ENCODE measurements around the gene RTL1. TPM values are rescaled to one million over a fixed set of nuclear protein-coding genes. Genes with fewer than 3 reads are reported as not detected.

The RTL1 gene
- total RNA-seq (2021; fragmentation: NEBNext Ultra II Directional; extraction: Animal tissue kit (Norgen Biotek cat#: 25700)) (not detected in 2 replicates), polyA plus RNA-seq (2011; rRNA removed) (0.02 TPM in 1 of 2 replicates, not detected in the other), polyA minus RNA-seq (2011; rRNA and poly(A)+ RNA removed) (not detected in 2 replicates)
- not detected for polyA plus RNA-seq (2011; cell fraction: cytosol; rRNA removed)
- 0.01 TPM for polyA plus RNA-seq (2011; cell fraction: nucleus; rRNA removed)
- not detected in 4 replicates for polyA plus RNA-seq (2012, experiment 1 of 2)
- 0.05 TPM for polyA plus RNA-seq (2012, experiment 2 of 2)
- polyA plus RNA-seq (2013, experiment 1 of 2), result 0.02 TPM
- not detected for polyA plus RNA-seq (2013, experiment 2 of 2)
- not detected for polyA minus RNA-seq (2011; cell fraction: cytosol; rRNA and poly(A)+ RNA removed)
- polyA minus RNA-seq (2011; cell fraction: nucleus; rRNA and poly(A)+ RNA removed), result not detected
- long read RNA-seq, experiment 1, result 0 reads
- long read RNA-seq, experiment 2, result 0 reads

DNA sequence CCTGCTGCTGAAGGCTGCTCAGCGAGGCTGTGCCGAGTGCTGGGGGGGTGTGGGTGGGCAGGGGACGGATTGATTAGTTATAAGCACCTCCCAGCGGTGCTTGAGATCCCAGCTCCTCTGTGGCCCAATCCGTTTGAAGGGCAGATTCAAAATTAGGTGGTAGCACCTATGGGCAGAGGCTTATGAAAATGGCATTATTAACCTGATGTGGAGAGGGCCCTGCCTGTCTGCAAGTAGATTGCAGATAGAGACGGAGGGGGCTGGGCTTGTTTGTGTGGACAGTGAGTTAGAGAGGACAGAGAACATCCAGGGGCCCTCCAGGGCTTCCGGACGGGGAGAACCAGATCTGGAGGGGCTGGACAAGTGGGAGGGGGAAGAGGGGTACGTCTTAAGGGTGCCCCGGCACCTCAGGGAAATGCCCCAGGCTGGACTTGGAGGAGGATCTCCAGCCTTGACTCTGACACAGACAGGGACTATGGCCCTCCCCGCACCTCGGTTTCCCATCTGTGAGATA lies at the start of gene RTL1:
RTL1 (minus strand) TSS at position 51 of the 514 bp plus-strand sequence. CDS start 18,934 bp downstream, outside the sequence.
- Histone ChIP-seq H3K9ac (replicated peaks in 1 of 4; ENCODE audit: extremely low read depth in 1 of 4, low read depth in 3 of 4, low read length in 3 of 4) (no peak within 1 kb of the TSS), H4K8ac (ENCODE audit: extremely low read depth, insufficient read depth, low read length) (no peak within 1 kb of the TSS; the same call in 1 of the 2 replicates), H2AK5ac (ENCODE audit: low read depth, low read length) (no peak within 1 kb of the TSS), H2AFZ (ENCODE audit: low read length) (no peak within 1 kb of the TSS), H3K36me3 (ENCODE audit: control insufficient read depth in 2 of 4, insufficient read depth in 4 of 4, low read length in 3 of 4) (no peaks in the 10 kb centered on the region), H2BK5ac (ENCODE audit: low read depth, low read length) (no peak within 1 kb of the TSS), H3K4ac (replicated peaks; ENCODE audit: insufficient read length, low read depth, low read length) (no peak within 1 kb of the TSS), H3K79me1 (ENCODE audit: low read depth, low read length) (no peaks in the 10 kb centered on the region), H3K18ac (ENCODE audit: extremely low read depth, low read length) (peak within 1 kb of the TSS; percentile 29; the same call in 1 of the 2 replicates), H4K5ac (ENCODE audit: insufficient read length, low read depth, low read length) (no peak within 1 kb of the TSS), H3K14ac (ENCODE audit: insufficient read length) (no peak within 1 kb of the TSS), H4K91ac (replicated peaks; ENCODE audit: insufficient read length, low read length) (no peak within 1 kb of the TSS), H3K56ac (replicated peaks; ENCODE audit: insufficient read length, low read depth, low read length) (no peak within 1 kb of the TSS), H2BK12ac (ENCODE audit: low read depth, low read length) (no peak within 1 kb of the TSS), H3K4me3 (ENCODE audit: extremely low read depth in 1 of 4, insufficient read depth in 2 of 4, low read depth in 3 of 4, low read length in 4 of 4) (peak within 1 kb of the TSS in 3 of 4 experiments; percentile 15 to 68 (median 28); a peak in 4 of 8 replicates), H3K9me3 (ENCODE audit: insufficient read depth in 2 of 2, low read depth in 1 of 2, low read length in 1 of 2) (peaks cover 0 to 8% of the 10 kb centered on the region in 2 experiments; a peak in 1 of 4 replicates), H2BK120ac (replicated peaks; ENCODE audit: low read depth, low read length) (no peak within 1 kb of the TSS), H3K4me1 (replicated peaks in 1 of 4; ENCODE audit: control insufficient read depth in 3 of 4, insufficient read depth in 4 of 4, low read length in 3 of 4) (peaks cover 5 to 31% (median 9%) of the 10 kb centered on the region in 4 experiments), H3K4me2 (ENCODE audit: insufficient read depth in 1 of 2, low read depth in 2 of 2, low read length in 2 of 2) (peak within 1 kb of the TSS; percentile 59 to 94), H3K23ac (ENCODE audit: insufficient read length) (no peak within 1 kb of the TSS), H2BK15ac (ENCODE audit: low read length) (no peak within 1 kb of the TSS), H3K27me3 (replicated peaks in 1 of 4; ENCODE audit: control insufficient read depth in 3 of 4, extremely low read depth in 1 of 4, insufficient read depth in 3 of 4, low read length in 3 of 4) (peaks cover 3 to 35% (median 31%) of the 10 kb centered on the region in 4 experiments), H3K23me2 (ENCODE audit: low read depth, low read length) (peaks cover 7% of the 10 kb centered on the region), H3K79me2 (ENCODE audit: control insufficient read depth in 1 of 2, insufficient read depth in 2 of 2, low read length in 2 of 2) (no peaks in the 10 kb centered on the region), H2BK20ac (ENCODE audit: low read length) (no peak within 1 kb of the TSS), H4K20me1 (replicated peaks in 1 of 2; ENCODE audit: control insufficient read depth in 1 of 2, insufficient read depth in 2 of 2, low read length in 2 of 2) (no peaks in the 10 kb centered on the region), H3K27ac (ENCODE audit: low read depth, low read length) (no peak within 1 kb of the TSS)
- CTCF ChIA-PET (ENCODE audit: partially characterized antibody), result interaction anchor here (0.7 to 6.5 kb wide), 10 partner anchors 38 to 419 kb away, joined by 3 to 70 read pairs (median 4); no protein-coding TSS in a partner anchor
- FAIRE-seq (no peak), DNase-seq (ENCODE audit: low read depth in 1 of 2, low spot score in 2 of 2) (peak in 1 of 2 experiments; percentile 44)
- POLR2A ChIA-PET (ENCODE audit: partially characterized antibody), result no interaction called here
- WGBS, 2 experiments (ENCODE audit: extremely low coverage in 1 of 2, insufficient coverage in 1 of 2, insufficient read length in 1 of 2, insufficient replicate concordance in 2 of 2, low coverage in 1 of 2, low lambda C conversion rate in 2 of 2, missing lambda C conversion rate in 1 of 2), result 73% methylated on average over 10 of the region's 12 CpGs; no CpG with 5 or more reads in 1 of the 2 experiments
- TF ChIP-seq HDAC2 (IDR thresholded peaks at IDR 0.05; ENCODE audit: borderline replicate concordance in 1 of 2, low read depth in 2 of 2, low read length in 2 of 2), result no peak
- no peak for TF ChIP-seq HDAC6 (IDR thresholded peaks at IDR 0.05; ENCODE audit: low read depth, low read length)
- no peak for TF ChIP-seq CHD1 (IDR thresholded peaks at IDR 0.05; ENCODE audit: low read depth, low read length)
- TF ChIP-seq SAP30 (IDR thresholded peaks at IDR 0.05; ENCODE audit: insufficient read depth, insufficient replicate concordance, low read length), result no peak
- no peak for TF ChIP-seq MAFK (IDR thresholded peaks at IDR 0.05; ENCODE audit: low read depth, low read length)
- no peak for TF ChIP-seq RXRA (IDR thresholded peaks at IDR 0.05; ENCODE audit: insufficient read depth, low read depth, low read length)
- TF ChIP-seq JUND (IDR thresholded peaks at IDR 0.05; ENCODE audit: low read length), result no peak
- no peak for TF ChIP-seq NANOG (IDR thresholded peaks at IDR 0.05; ENCODE audit: insufficient read depth, low read depth, low read length, poor library complexity, severe bottlenecking)
- TF ChIP-seq, protein P1, sequence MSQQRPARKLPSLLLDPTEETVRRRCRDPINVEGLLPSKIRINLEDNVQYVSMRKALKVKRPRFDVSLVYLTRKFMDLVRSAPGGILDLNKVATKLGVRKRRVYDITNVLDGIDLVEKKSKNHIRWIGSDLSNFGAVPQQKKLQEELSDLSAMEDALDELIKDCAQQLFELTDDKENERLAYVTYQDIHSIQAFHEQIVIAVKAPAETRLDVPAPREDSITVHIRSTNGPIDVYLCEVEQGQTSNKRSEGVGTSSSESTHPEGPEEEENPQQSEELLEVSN (IDR thresholded peaks at IDR 0.05), result no peak
- no peak for TF ChIP-seq RFX5 (IDR thresholded peaks at IDR 0.05; ENCODE audit: borderline replicate concordance, low read depth, low read length)

Data from H1 (cell line).